HepG2 (cell line): Measurements from ENCODE around the gene KRTAP3-3. TPM values are rescaled to one million over a fixed set of nuclear protein-coding genes. Genes with fewer than 3 reads are reported as not detected.

Source experiments
- ARID2 ChIP-seq: sonication (generic); formaldehyde crosslinking; IDR thresholded peaks from 2 replicates; pipeline ENCODE4 v1.8.1; 2022; ENCODE audit warnings: mild to moderate bottlenecking, missing genetic modification reagents, borderline replicate concordance
- ARNT ChIP-seq: fragments of 450-650 bp; IDR thresholded peaks from 2 replicates; pipeline ENCODE4 v1.6.1; 2017
- CAMTA2 ChIP-seq: sonication (generic); formaldehyde crosslinking; IDR thresholded peaks from 2 replicates; pipeline ENCODE4 v1.4.0; 2020; ENCODE audit warnings: mild to moderate bottlenecking, missing genetic modification reagents, borderline replicate concordance
- CC2D1A ChIP-seq: sonication (generic); formaldehyde crosslinking; IDR thresholded peaks from 2 replicates; pipeline ENCODE4 v1.8.1; 2023; ENCODE audit warnings: mild to moderate bottlenecking, missing genetic modification reagents
- ELF4 ChIP-seq: sonication (generic); formaldehyde crosslinking; IDR thresholded peaks from 2 replicates; pipeline ENCODE4 v1.5.0; 2020; ENCODE audit warnings: missing genetic modification reagents, mild to moderate bottlenecking, moderate library complexity, borderline replicate concordance
- FOSL1 ChIP-seq: sonication (generic); formaldehyde crosslinking; IDR thresholded peaks from 2 replicates; pipeline ENCODE4 v1.9.0; 2021; ENCODE audit warnings: missing genetic modification reagents, borderline replicate concordance
- FOXA1 ChIP-seq, 2 experiments: fragments of 450-650 bp in 1 of 2; sonication (generic) in 1 of 2; formaldehyde crosslinking in 1 of 2; IDR thresholded peaks; 2 replicates each; pipeline versions ENCODE4 v1.4.0 to v1.6.1; 2016 to 2020; ENCODE audit warnings: missing genetic modification reagents in 1 of 2
- HMG20B ChIP-seq: conservative IDR thresholded peaks from 2 replicates; pipeline ENCODE4 v1.6.1; 2016; ENCODE audit warnings: missing genetic modification reagents, missing compliant biosample characterization
- HOXA3 ChIP-seq: sonication (generic); formaldehyde crosslinking; IDR thresholded peaks from 2 replicates; pipeline ENCODE4 v1.5.0; 2020; ENCODE audit warnings: missing genetic modification reagents
- KAT2B ChIP-seq: fragments of 150-350 bp; IDR thresholded peaks from 2 replicates; pipeline ENCODE4 v1.6.1; 2014; ENCODE audit warnings: low read depth, low read length, borderline replicate concordance
- KDM6A ChIP-seq: IDR thresholded peaks from 2 replicates; pipeline ENCODE4 v1.6.1; 2016; ENCODE audit warnings: low read depth
- KLF16 ChIP-seq, 2 experiments: sonication (generic) in 1 of 2; formaldehyde crosslinking in 1 of 2; IDR thresholded peaks; 2 replicates each; pipeline versions ENCODE4 v1.6.1 to v1.8.0; 2016 to 2023; ENCODE audit warnings: missing genetic modification reagents in 2 of 2, missing compliant biosample characterization in 1 of 2
- MIER3 ChIP-seq: IDR thresholded peaks from 2 replicates; pipeline ENCODE4 v1.6.1; 2016; ENCODE audit warnings: missing compliant biosample characterization, borderline replicate concordance
- MXD4 ChIP-seq: IDR thresholded peaks from 2 replicates; pipeline ENCODE4 v1.6.1; 2016; ENCODE audit warnings: mild to moderate bottlenecking, missing biosample characterization, missing genetic modification reagents
- NFRKB ChIP-seq: fragments of 450-650 bp; IDR thresholded peaks from 2 replicates; pipeline ENCODE4 v1.6.1; 2017
- NR2F1 ChIP-seq, 2 experiments: fragments of 450-650 bp in 1 of 2; formaldehyde crosslinking in 1 of 2; IDR thresholded peaks; 2 replicates each; pipeline versions ENCODE4 v1.5.0 to v1.6.1; 2016 to 2020; ENCODE audit warnings: mild to moderate bottlenecking in 1 of 2, missing compliant biosample characterization in 1 of 2, missing genetic modification reagents in 1 of 2, moderate library complexity in 1 of 2
- PHB2 ChIP-seq: fragments of 450-650 bp; IDR thresholded peaks from 2 replicates; pipeline ENCODE4 v1.6.1; 2018; ENCODE audit not compliant: partially characterized antibody
- SALL1 ChIP-seq: sonication (generic); formaldehyde crosslinking; IDR thresholded peaks from 2 replicates; pipeline ENCODE4 v1.8.0; 2022; ENCODE audit warnings: mild to moderate bottlenecking, missing genetic modification reagents
- SIX1 ChIP-seq: sonication (generic); formaldehyde crosslinking; IDR thresholded peaks from 2 replicates; pipeline ENCODE4 v1.4.0; 2020; ENCODE audit warnings: missing genetic modification reagents, borderline replicate concordance
- SMARCC2 ChIP-seq: fragments of 450-650 bp; IDR thresholded peaks from 2 replicates; pipeline ENCODE4 v1.6.1; 2017; ENCODE audit warnings: antibody characterized with exemption, mild to moderate bottlenecking
- SOX6 ChIP-seq, 2 experiments: fragments of 450-650 bp in 1 of 2; sonication (generic) in 1 of 2; formaldehyde crosslinking in 1 of 2; IDR thresholded peaks; 2 replicates each; pipeline versions ENCODE4 v1.4.0 to v1.6.1; 2017 to 2020; ENCODE audit warnings: antibody characterized with exemption in 1 of 2, mild to moderate bottlenecking in 1 of 2, missing genetic modification reagents in 1 of 2
- ZC3H4 ChIP-seq: sonication (generic); formaldehyde crosslinking; IDR thresholded peaks from 2 replicates; pipeline ENCODE4 v1.4.0; 2020; ENCODE audit warnings: missing genetic modification reagents, borderline replicate concordance
- ZFP90 ChIP-seq: sonication (generic); formaldehyde crosslinking; IDR thresholded peaks from 2 replicates; pipeline ENCODE4 v1.8.0; 2022; ENCODE audit warnings: missing genetic modification reagents, mild to moderate bottlenecking, inconsistent platforms, borderline replicate concordance
- ZNF253 ChIP-seq: sonication (generic); formaldehyde crosslinking; IDR thresholded peaks from 2 replicates; pipeline ENCODE4 v1.8.0; 2022; ENCODE audit warnings: mild to moderate bottlenecking, missing genetic modification reagents, borderline replicate concordance
- ZNF317 ChIP-seq: sonication (generic); formaldehyde crosslinking; IDR thresholded peaks from 2 replicates; pipeline ENCODE4 v1.5.0; 2020; ENCODE audit warnings: mild to moderate bottlenecking, missing genetic modification reagents
- ZNF484 ChIP-seq: sonication (generic); formaldehyde crosslinking; IDR thresholded peaks from 2 replicates; pipeline ENCODE4 v1.5.1; 2020; ENCODE audit warnings: mild to moderate bottlenecking, low read depth, missing genetic modification reagents, borderline replicate concordance
- ZNF614 ChIP-seq: IDR thresholded peaks from 2 replicates; pipeline ENCODE4 v1.6.1; 2018; ENCODE audit warnings: missing biosample characterization, missing genetic modification reagents, inconsistent platforms, borderline replicate concordance
- ZNF660 ChIP-seq: sonication (generic); formaldehyde crosslinking; IDR thresholded peaks from 2 replicates; pipeline ENCODE4 v1.5.1; 2020; ENCODE audit warnings: mild to moderate bottlenecking, low read depth, missing genetic modification reagents, borderline replicate concordance
- ZNF766 ChIP-seq: sonication (generic); formaldehyde crosslinking; IDR thresholded peaks from 2 replicates; pipeline ENCODE4 v1.5.0; 2020; ENCODE audit warnings: missing genetic modification reagents, borderline replicate concordance
- ZSCAN9 ChIP-seq: IDR thresholded peaks from 2 replicates; pipeline ENCODE4 v1.6.1; 2016; ENCODE audit warnings: borderline replicate concordance
- ZZZ3 ChIP-seq: sonication (generic); formaldehyde crosslinking; IDR thresholded peaks from 2 replicates; pipeline ENCODE4 v1.4.0; 2020; ENCODE audit warnings: missing genetic modification reagents, mild to moderate bottlenecking, borderline replicate concordance
- polyA plus RNA-seq, 8 experiments: library from polyadenylated mRNA; depleted of rRNA in 3 of 8; stranded (reverse) in 7 of 8; unstranded in 1 of 8; fragments of >200 nt; fragmentation: Illumina TruSeq in 4 of 8; extraction: Trizol in 4 of 8; gene quantifications; 2 replicates each; pipeline versions ENCODE4 v1.2.1 to v1.2.3, GENCODE V29; 2011 to 2016; ENCODE audit warnings: low read depth in 4 of 8, missing spikeins in 1 of 8, mixed read lengths in 1 of 8; ENCODE audit not compliant: insufficient read depth in 1 of 8
- total RNA-seq, 5 experiments: library from RNA; depleted of rRNA; stranded (reverse); fragments of >200 nt; fragmentation: Illumina TruSeq; extraction: Trizol; gene quantifications; 2 replicates each; pipeline ENCODE4 v1.2.3, GENCODE V29; 2016; ENCODE audit warnings: low read depth in 1 of 5

KRTAP3-3 gene
- total and polyA plus RNA-seq, 2 of the 13 experiments (the other 11 are each of a cell fraction or from before 2014, with no cell fraction given): not detected

DNA sequence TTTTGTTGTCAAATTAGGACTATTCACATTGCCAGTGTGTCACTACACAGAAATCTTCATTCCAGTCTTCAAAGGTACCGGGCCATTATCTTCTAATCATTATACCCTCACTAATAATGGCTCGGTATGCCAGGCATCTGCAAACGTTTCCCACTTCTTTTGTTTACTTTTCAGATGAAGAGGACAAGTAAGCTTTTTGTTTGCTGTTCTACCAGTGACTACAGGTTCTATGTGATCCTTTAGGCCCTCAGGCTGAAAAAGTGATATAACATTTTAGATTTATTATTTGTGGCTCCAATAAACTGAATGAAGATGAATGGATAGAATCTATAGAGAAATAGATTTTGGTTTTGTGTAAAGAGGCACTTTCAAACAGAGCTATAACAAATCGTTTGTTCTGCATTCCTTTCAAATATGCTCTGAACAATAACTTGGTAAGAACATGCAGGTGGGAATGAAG is 15.4 kb upstream of the KRTAP3-3 start (continued):
- peak in 1 of 2 experiments; percentile 66; a peak in 2 of 4 replicates for TF ChIP-seq KLF16 (CRISPR knock-in tag; IDR thresholded peaks at IDR 0.05)
- no peak for TF ChIP-seq MXD4 (CRISPR knock-in tag)
- TF ChIP-seq SMARCC2: peak; percentile 78; the same call in 1 of the 2 replicates
- TF ChIP-seq NR2F1 (CRISPR knock-in tag; IDR thresholded peaks at IDR 0.05): peak in 1 of 2 experiments; percentile 55; a peak in 2 of 4 replicates
- TF ChIP-seq ZNF484 (CRISPR knock-in tag): no peak
- TF ChIP-seq ARNT: no peak
- 0 out of 2 replicates have a peak, but pooled peaks have one; percentile 25 for TF ChIP-seq ZNF317 (CRISPR knock-in tag)
- no peak for TF ChIP-seq ZNF766 (CRISPR knock-in tag)
- TF ChIP-seq KAT2B: no peak
- TF ChIP-seq CAMTA2 (CRISPR knock-in tag): no peak
- TF ChIP-seq KDM6A (CRISPR knock-in tag): peak; percentile 58; the same call in 1 of the 2 replicates
- TF ChIP-seq SOX6 (IDR thresholded peaks at IDR 0.05): no peak
- peak; percentile 100 for TF ChIP-seq SOX6 (CRISPR knock-in tag; IDR thresholded peaks at IDR 0.05)
- TF ChIP-seq ZZZ3 (CRISPR knock-in tag): no peak
- peak; percentile 53; the same call in 1 of the 2 replicates for TF ChIP-seq ZSCAN9 (CRISPR knock-in tag)
- TF ChIP-seq ZNF614 (CRISPR knock-in tag): peak; percentile 66; the same call in 1 of the 2 replicates
- TF ChIP-seq NFRKB: no peak
- peak; percentile 37; the same call in 1 of the 2 replicates for TF ChIP-seq FOSL1 (CRISPR knock-in tag)
- no peak for TF ChIP-seq ZNF660 (CRISPR knock-in tag)
- no peak for TF ChIP-seq MIER3 (CRISPR knock-in tag)
- peak; percentile 11; the same call in 1 of the 2 replicates for TF ChIP-seq SALL1 (CRISPR knock-in tag)
- peak; percentile 82; the same call in 1 of the 2 replicates for TF ChIP-seq SIX1
- 0 out of 2 replicates have a peak, but pooled peaks have one; percentile 47 for TF ChIP-seq FOXA1 (IDR thresholded peaks at IDR 0.05)
- TF ChIP-seq FOXA1 (CRISPR knock-in tag; IDR thresholded peaks at IDR 0.05): peak; percentile 83
- TF ChIP-seq ZC3H4 (CRISPR knock-in tag): no peak
- no peak for TF ChIP-seq CC2D1A (CRISPR knock-in tag)
- no peak for TF ChIP-seq ELF4
- no peak for TF ChIP-seq ARID2 (CRISPR knock-in tag)
- TF ChIP-seq HMG20B (CRISPR knock-in tag): peak; percentile 87
- no peak for TF ChIP-seq ZNF253
- 0 out of 2 replicates have a peak, but pooled peaks have one; percentile 20 for TF ChIP-seq HOXA3 (CRISPR knock-in tag)
- no peak for TF ChIP-seq PHB2
- TF ChIP-seq ZFP90: no peak
